ENCODE measurements around the gene DMKN. TPM values are rescaled to one million over a fixed set of nuclear protein-coding genes. Genes with fewer than 3 reads are reported as not detected.
A peak's percentile ranks its signal among the peaks of the same experiment; 100 is the strongest.

DMKN gene
- polyA plus RNA-seq, 2 of the 4 experiments (the other 2 are of a cell fraction): 21.5 to 40.6 TPM

- peak in 1 of 2 experiments; percentile 42 for DNase-seq (ENCODE audit: low read depth in 1 of 2, low spot score in 1 of 2)
- peak in 1 of 2 experiments; percentile 48; a peak in 3 of 6 replicates for ATAC-seq
- ChIA-PET POLR2A (no interaction called here), CTCF (interaction anchor here (1.1 to 7.5 kb wide), 6 partner anchors 10 to 30 kb away, joined by 4 to 80 read pairs (median 14); no protein-coding TSS in a partner anchor)
- FAIRE-seq: peak; percentile 70
- TF ChIP-seq, protein P1, sequence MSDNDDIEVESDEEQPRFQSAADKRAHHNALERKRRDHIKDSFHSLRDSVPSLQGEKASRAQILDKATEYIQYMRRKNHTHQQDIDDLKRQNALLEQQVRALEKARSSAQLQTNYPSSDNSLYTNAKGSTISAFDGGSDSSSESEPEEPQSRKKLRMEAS (IDR thresholded peaks at IDR 0.05): no peak
- TF ChIP-seq RAD21 (conservative IDR thresholded peaks at IDR 0.05 in 1 of 2, IDR thresholded peaks at IDR 0.05 in 1 of 2) (no peak), HOXB5 (CRISPR knock-in tag; IDR thresholded peaks at IDR 0.05) (no peak), POLR2AphosphoS2 (conservative IDR thresholded peaks at IDR 0.05; ENCODE audit: low read length) (no peak), ZSCAN20 (CRISPR knock-in tag; IDR thresholded peaks at IDR 0.05) (no peak), FOSB (CRISPR knock-in tag; IDR thresholded peaks at IDR 0.05) (no peak), BHLHE40 (IDR thresholded peaks at IDR 0.05; ENCODE audit: low read depth, low read length) (no peak), NR3C1 (IDR thresholded peaks at IDR 0.05) (no peak), KDM1A (IDR thresholded peaks at IDR 0.05; ENCODE audit: low read depth) (no peak)
- peaks cover 16% of the 10 kb centered on the region for H3K4me1 ChIP-seq
- peak overlapping the region in 1 of 2 experiments; percentile 3; a peak in 2 of 6 replicates for H3K27ac ChIP-seq
- H3K4me2 ChIP-seq: no peak overlapping the region
- no peaks in the 10 kb centered on the region for H3K9me3 ChIP-seq
- H3K4me3 ChIP-seq: no peak overlapping the region
- 47% methylated on average over 7 of the region's 7 CpGs for WGBS (ENCODE audit: missing lambda C conversion rate)
These were observed 5.8 kb upstream of the DMKN start for GRCh38 chr19:35519291-35519690.

DNA sequence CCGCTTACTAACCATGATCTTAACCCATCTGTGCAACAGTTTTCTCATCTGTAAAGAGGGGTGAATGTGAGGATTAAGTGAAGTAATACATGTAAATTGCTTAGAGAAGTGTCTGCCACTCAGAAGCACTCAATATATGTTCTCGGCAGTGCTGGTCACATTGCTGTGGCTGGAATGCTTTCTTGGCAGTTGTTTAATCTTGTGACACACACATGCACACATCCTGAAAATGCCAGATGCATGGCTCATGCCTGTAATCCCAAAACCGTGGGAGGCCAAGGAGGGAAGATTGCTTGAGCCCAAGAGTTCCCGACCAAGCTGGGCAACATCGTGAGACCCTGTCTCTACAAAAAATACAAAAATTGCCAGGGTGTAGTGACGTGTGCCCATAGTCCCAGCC, 4.9 kb upstream of the DMKN start:
- peak; percentile 90 for FAIRE-seq
- WGBS (ENCODE audit: missing lambda C conversion rate): 25% methylated on average over 6 of the region's 6 CpGs
- ChIA-PET CTCF (interaction anchor here (0.9 to 6.2 kb wide), 7 partner anchors 8 to 413 kb away, joined by 3 to 43 read pairs (median 8); no protein-coding TSS in a partner anchor), POLR2A (no interaction called here)
- TF ChIP-seq FOXS1 (CRISPR knock-in tag; IDR thresholded peaks at IDR 0.05) (no peak), FOSL2 (IDR thresholded peaks at IDR 0.05) (0 out of 2 replicates have a peak, but pooled peaks have one; percentile 42), FOSL2 (CRISPR knock-in tag; IDR thresholded peaks at IDR 0.05) (peak; percentile 74), EHMT2 (IDR thresholded peaks at IDR 0.05; ENCODE audit: low read depth) (no peak), CTCF (IDR thresholded peaks at IDR 0.05) (no peak)
- Histone ChIP-seq H3K4me2 (peak overlapping the region; percentile 21), H3K4me1 (peaks cover 23% of the 10 kb centered on the region), H3K9me3 (no peaks in the 10 kb centered on the region), H3K27ac (peak overlapping the region; percentile 46 to 47; a peak in 4 of 6 replicates), H3K4me3 (no peak overlapping the region)
- ATAC-seq: peak; percentile 68 to 69
- peak; percentile 62 to 72 for DNase-seq (ENCODE audit: low read depth in 1 of 2, low spot score in 1 of 2)

DNA sequence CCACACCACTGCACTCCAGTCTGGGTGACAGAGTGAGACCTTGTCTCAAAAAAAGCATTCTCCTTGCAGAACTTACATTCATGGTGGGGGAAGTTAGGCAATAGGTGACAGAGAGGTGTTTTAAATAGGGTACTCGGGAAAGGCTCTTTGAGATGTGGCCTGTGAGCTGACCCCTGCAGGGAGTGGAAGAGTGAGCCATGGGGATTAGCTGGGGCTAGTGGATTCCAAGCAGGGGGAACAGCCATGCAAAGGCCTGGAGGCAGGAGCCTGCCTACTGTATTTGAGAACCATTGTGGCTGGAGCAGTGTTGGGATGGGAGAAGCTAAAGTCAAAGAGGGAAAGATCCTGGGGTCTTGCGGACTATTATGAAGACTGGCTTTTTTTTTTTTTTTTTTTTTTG, 3.9 kb upstream of the DMKN start:
- TF ChIP-seq, protein P2, sequence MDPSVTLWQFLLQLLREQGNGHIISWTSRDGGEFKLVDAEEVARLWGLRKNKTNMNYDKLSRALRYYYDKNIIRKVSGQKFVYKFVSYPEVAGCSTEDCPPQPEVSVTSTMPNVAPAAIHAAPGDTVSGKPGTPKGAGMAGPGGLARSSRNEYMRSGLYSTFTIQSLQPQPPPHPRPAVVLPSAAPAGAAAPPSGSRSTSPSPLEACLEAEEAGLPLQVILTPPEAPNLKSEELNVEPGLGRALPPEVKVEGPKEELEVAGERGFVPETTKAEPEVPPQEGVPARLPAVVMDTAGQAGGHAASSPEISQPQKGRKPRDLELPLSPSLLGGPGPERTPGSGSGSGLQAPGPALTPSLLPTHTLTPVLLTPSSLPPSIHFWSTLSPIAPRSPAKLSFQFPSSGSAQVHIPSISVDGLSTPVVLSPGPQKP (IDR thresholded peaks at IDR 0.05; ENCODE audit: low read depth, low read length): no peak
- TF ChIP-seq HOXB13 (CRISPR knock-in tag; IDR thresholded peaks at IDR 0.05; ENCODE audit: low read depth): no peak
- no peak for TF ChIP-seq GATA3 (IDR thresholded peaks at IDR 0.05; ENCODE audit: borderline replicate concordance)
- TF ChIP-seq ATOH8 (CRISPR knock-in tag; IDR thresholded peaks at IDR 0.05; ENCODE audit: low read depth): no peak
- no peak for TF ChIP-seq REST (IDR thresholded peaks at IDR 0.05)
- no peak for TF ChIP-seq JUNB (IDR thresholded peaks at IDR 0.05)
- TF ChIP-seq RFX5 (IDR thresholded peaks at IDR 0.05): no peak
- TF ChIP-seq, protein P3, sequence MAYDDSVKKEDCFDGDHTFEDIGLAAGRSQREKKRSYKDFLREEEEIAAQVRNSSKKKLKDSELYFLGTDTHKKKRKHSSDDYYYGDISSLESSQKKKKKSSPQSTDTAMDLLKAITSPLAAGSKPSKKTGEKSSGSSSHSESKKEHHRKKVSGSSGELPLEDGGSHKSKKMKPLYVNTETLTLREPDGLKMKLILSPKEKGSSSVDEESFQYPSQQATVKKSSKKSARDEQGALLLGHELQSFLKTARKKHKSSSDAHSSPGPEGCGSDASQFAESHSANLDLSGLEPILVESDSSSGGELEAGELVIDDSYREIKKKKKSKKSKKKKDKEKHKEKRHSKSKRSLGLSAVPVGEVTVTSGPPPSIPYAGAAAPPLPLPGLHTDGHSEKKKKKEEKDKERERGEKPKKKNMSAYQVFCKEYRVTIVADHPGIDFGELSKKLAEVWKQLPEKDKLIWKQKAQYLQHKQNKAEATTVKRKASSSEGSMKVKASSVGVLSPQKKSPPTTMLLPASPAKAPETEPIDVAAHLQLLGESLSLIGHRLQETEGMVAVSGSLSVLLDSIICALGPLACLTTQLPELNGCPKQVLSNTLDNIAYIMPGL (CRISPR knock-in tag; IDR thresholded peaks at IDR 0.05; ENCODE audit: borderline replicate concordance): no peak
- ATAC-seq: no peak
- Histone ChIP-seq H3K4me1 (peaks cover 23% of the 10 kb centered on the region), H3K4me3 (no peak overlapping the region), H3K9me3 (no peaks in the 10 kb centered on the region), H3K4me2 (no peak overlapping the region), H3K27ac (no peak overlapping the region)
- no peak for DNase-seq (ENCODE audit: low read depth in 1 of 2, low spot score in 1 of 2)
- WGBS (ENCODE audit: missing lambda C conversion rate): 90% methylated on average over 2 of the region's 2 CpGs
- CTCF ChIA-PET: interaction anchor here (0.8 to 6.2 kb wide), 9 partner anchors 13 to 375 kb away, joined by 3 to 50 read pairs (median 5); no protein-coding TSS in a partner anchor
- POLR2A ChIA-PET: no interaction called here
- FAIRE-seq: no peak
